Sigmoid colon (tissue), 4 donors: ENCODE results near the gene MCFD2.

Source experiments
- POLR2A ChIP-seq, 2 donors: fragments of 450-650 bp; IDR thresholded peaks; one replicate each; pipeline ENCODE4 v1.6.1; 2016; ENCODE audit warnings: antibody characterized with exemption in 2 of 2, mild to moderate bottlenecking in 2 of 2, moderate library complexity in 2 of 2
- POLR2AphosphoS5 ChIP-seq, 4 donors: sonication (generic); formaldehyde crosslinking; IDR thresholded peaks; one replicate each; pipeline ENCODE4 v1.6.1; 2017; ENCODE audit warnings: antibody characterized with exemption in 4 of 4
- TF ChIP-seq, protein P1 (sequence below), 4 experiments: fragments of 450-650 bp in 3 of 4; fragments of 200-600 bp in 1 of 4; IDR thresholded peaks; one replicate each; pipeline ENCODE4 v1.5.1; 2016 to 2019; ENCODE audit warnings: antibody characterized with exemption in 4 of 4, mild to moderate bottlenecking in 3 of 4, moderate library complexity in 2 of 4

DNA sequence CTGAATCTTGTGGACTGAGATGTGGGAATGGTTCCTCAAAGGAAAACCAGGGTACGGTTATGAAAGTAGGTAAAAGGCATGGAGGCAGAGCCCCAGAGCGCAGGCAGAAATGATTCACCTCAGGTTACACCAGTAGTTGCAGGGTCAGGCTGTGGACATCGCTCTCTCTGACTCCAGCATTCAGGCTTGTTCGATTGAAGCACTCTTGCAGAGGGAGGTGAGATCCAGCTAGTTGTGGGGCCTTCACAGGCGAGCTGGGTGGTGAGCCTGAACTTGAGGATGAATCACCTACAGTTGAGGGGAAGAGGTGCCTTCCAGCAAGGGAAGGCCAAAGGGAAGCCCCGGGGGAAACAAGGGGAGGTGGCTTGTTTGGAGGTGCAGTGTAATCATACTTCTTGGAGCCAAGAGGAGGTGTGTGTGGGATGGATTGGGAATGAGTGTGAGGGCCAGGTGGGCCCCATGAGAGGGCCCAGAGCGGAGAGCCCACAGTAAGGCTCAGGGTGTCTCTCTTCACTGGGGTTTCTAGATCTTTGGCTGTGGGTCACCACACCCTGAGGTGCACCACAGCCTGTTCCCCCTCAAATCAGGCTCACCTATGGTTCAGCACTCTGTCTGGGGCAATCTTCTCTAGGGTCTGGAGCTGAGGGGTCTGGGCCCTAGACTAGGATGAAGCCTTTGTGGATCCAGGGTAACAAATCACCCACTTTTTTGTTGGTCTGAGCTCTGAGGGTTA is 48.5 kb upstream of the MCFD2 start:
- TF ChIP-seq POLR2A (IDR thresholded peaks at IDR 0.05) = no peak
- TF ChIP-seq POLR2AphosphoS5 (IDR thresholded peaks at IDR 0.05) = no peak
- TF ChIP-seq, protein P1, sequence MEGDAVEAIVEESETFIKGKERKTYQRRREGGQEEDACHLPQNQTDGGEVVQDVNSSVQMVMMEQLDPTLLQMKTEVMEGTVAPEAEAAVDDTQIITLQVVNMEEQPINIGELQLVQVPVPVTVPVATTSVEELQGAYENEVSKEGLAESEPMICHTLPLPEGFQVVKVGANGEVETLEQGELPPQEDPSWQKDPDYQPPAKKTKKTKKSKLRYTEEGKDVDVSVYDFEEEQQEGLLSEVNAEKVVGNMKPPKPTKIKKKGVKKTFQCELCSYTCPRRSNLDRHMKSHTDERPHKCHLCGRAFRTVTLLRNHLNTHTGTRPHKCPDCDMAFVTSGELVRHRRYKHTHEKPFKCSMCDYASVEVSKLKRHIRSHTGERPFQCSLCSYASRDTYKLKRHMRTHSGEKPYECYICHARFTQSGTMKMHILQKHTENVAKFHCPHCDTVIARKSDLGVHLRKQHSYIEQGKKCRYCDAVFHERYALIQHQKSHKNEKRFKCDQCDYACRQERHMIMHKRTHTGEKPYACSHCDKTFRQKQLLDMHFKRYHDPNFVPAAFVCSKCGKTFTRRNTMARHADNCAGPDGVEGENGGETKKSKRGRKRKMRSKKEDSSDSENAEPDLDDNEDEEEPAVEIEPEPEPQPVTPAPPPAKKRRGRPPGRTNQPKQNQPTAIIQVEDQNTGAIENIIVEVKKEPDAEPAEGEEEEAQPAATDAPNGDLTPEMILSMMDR (IDR thresholded peaks at IDR 0.05) = no peak
